ENCODE results near the gene SPIN1.

Gene SPIN1

DNA sequence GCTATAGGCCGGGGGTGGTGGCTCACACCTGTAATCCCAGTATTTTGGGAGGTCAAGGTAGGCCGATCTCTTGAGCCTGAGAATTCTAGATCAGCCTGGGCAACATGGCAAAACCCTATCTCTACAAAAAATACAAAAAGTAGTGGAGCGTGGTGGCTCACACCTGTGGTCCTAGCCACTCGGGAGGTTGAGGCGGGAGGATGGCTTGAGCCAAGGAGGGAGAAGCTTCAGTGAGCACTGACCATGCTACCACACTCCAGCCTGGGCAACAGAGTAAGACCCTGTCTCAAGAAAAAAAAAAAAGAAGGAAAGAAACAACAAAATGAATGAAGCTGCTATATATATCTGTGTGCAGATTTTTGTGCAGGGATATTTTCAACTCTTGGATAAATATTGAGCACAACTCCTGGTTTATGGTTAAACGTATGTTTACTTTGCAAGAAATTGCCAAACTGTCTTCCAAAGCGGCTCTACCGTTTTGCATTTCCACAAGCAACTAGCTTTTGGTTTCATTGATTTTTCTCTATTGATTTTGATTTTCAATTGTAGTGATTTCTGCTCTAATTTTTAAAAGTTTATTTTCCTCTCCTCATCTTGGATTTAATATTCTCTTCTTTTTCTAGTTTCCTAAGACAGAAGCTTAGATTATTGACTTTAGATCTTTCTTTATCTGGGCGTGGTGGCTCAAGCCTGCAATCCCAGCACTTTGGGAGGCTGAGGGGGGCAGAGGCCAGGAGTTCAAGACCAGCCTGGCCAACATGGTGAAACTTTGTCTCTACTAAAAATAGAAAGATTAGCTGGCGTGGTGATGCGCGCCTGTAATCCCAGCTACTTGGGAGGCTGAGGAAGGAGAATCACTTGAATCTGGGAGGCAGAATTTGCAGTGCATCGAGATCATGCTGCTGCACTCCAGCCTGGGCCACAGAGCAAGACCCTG is 49.2 kb downstream of the SPIN1 start:
- no peak for DNase-seq

- DNase-seq = no peak
These were observed 50.6 kb downstream of the SPIN1 start for GRCh38 chr9:88438811-88439210.

DNA sequence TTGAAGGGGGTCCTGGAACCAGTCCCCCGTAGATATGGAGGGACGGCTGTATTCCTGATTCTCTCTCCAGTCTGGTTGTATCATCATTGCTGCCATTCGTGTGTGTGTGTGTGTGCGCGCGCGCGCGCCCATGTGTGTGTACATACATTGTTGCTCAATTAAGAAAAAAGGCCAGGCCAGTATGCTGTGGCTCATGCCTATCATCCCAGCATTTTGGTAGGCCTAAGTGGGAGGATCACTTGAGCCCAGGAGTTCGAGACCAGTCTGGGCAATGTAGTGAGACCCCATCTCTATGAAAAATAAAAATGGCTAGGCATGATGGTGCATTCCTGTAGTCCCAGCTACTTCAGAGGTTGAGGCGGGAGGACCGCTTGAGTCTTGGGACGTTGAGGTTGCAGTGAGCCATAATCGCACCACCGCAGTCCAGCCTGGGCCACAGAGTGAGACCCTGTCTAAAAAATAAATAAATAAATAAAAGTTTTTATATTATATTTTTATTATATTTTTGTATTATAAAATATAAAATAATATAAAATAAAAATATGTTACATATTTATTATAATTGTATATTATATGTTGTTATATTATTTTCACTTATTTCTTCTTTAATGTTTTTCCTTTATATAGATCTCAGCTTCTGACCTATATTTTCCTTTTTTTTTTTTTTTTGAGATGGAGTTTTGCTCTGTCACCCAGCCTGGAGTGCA is 53.2 kb downstream of the SPIN1 start:
- no peak for DNase-seq

DNA sequence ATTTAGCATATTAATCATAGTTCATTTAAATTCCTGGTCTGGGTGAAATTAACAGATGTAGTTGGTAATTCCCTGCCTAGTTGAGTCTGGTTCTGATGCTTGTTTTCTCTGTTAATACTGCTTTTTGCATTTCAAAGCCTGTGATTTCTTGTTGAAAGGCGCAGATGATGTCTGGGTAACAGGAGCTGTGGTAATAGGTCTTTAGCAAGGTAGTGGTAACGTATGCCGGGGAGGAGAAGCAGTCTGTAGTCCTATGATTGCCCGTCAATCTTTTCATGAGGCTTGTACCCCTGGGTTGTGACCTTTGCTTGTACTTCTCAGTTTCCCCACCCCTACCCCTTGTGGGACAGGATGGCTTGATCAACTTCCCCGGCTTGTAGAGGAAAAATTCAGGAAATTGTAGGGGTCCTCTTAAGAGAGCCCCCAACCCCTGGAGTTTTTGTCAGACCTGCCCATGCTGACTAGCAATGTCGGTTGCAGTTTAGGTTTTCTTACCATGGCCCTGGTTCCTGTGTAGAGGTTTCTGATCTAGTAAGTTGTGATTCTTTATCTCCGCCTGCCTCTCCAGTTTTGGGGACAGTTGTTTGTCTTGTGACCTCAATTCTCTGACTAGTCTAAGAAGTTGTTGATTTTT is 55.4 kb downstream of the SPIN1 start:
- no peak for DNase-seq

DNA sequence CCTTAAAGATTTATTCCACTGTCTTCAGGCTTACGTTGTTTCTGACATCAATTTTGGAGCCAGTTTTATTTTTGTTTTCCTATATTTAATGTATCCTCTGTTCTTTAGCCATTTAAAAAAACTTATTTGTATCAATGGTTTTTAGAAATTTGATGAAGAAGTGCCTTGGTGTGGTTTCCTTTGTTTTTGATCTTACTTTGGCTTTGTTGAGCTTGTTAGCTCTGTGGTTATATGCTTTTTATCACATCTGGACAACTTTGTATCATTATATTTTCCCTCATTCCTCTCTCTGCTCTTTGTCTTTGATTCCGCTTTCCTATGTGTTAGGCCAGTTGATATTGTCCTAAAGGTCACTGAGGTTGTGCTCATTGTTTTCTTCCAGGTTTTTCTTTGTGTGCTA is 58.5 kb downstream of the SPIN1 start:
- no peak for DNase-seq

DNA sequence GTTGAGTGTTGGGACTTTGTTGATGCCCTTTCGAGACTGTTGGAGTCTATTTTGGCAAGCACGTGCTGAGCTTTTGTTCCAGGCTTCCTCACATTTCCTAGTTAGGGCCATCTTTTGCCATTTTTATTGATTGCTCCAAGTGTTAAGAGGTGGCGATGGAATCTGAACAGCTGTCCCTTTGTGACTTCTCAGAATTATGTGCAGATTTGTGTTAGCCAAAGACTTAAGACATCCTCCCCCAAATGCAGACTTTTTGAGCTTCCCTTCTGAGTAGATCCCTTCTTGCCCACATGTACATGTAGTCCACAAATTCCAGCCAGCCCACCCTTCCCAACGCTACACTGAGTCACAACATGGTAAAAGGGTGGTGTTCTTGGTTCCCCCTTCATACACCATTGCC is 59.2 kb downstream of the SPIN1 start:
- no peak for DNase-seq

DNA sequence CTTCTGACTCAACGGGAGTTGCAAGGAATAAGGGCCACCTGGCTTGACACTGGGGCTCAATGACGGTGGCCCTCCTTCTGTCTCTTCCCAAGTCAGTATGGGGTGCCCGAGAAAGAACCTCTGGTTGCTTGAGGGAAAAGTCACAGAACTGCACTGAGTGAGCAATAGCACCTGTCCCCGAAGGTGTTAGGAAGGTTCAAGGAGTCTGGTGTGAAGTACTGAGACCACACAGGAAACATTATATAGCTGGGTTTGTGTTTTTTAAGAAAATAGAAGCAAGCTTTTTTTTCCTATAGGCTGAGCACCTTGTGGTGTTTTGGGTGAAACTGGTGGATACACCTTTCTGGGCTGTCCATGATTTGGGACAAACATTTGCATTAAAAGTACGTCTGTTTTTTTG is 62.9 kb downstream of the SPIN1 start:
- DNase-seq = no peak

GRCh38 chr9:88458716-88459465 is 70.6 kb downstream of the SPIN1 start:
- DNase-seq = no peak

- no peak for DNase-seq
These were observed 72.5 kb downstream of the SPIN1 start for GRCh38 chr9:88460587-88461332.

DNA sequence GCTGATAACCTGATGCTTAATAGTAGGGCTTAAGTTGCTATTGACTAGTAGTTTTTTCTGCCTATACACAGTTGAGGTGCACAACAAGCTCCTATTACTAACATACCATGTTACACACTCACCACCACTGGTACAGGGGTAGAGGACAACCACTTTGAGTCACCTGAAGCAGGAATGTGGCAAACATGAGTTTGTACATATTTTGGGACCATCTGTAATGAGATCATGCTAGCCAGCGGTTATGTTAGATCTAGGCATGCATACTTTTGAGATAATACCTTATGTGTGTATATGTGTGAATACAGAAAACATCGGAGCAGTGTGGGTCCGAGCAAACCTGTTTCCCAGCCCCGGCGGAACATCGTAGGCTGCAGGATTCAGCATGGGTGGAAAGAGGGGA is 73.9 kb downstream of the SPIN1 start:
- DNase-seq = no peak

- DNase-seq = no peak
These were observed 76.6 kb downstream of the SPIN1 start for GRCh38 chr9:88464851-88465250.

- DNase-seq = no peak
These were observed 80.0 kb downstream of the SPIN1 start for GRCh38 chr9:88468226-88468625.

DNA sequence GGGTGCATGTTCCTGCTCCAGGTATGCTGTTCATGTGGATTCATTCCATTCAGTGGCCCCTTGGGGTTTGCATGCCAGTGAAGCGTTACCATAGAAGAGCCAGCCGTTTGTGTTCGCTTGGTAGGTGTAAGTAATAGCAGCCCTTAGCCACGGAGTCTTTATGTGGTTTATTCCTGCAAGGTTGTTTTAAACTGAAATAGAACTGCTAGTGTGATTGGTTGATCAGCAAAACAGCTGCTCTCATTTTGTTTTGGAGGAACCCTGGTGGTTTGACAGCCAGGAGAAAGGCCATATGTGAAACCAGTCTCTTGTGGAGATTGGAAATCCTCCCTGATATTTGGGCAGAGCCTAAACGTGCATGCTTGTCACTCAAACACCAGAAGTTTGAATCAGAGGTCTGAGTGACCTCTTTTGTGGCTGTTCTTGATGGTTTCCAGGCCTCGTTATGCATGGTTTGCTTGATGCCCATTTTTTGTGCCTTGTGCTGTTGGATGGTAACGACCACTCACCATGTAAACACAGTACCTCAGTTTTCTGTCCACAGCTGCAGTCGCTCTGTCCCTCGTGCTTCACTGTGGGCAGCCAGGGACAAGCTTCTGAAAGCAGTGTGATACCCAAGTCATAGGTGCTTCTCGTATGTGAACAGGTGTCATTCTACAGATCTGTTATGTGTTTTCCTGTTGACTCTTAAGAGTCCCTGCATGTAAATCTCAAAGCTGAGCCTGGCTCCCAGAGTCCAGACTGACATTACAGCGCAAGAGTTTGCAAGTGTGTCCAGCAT is 88.4 kb downstream of the SPIN1 start:
- DNase-seq = no peak

GRCh38 chr9:88477300-88477751 is 89.1 kb downstream of the SPIN1 start:
- DNase-seq = no peak

GRCh38 chr9:88478246-88478645 is 90.0 kb downstream of the SPIN1 start:
- no peak for DNase-seq

DNA sequence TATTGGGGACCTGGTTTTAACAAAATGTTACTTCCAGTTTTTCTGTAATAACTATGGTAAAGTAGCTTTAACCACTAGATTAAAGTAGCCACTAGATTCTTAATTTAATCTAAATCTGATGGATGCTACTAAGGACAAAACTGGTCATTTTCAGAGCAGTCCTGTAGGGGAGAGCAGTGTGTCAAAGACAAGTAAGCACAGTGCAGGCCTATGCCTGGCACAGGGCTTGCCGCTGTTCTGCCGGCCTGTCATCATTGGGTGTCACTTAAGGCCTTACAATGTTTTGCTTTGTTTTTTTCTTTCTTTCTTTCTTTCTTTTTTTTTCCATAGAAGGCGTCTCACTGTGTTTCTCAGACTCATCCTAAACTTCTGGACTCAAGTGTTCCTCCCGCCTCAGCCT is 93.7 kb downstream of the SPIN1 start:
- DNase-seq = no peak

DNA sequence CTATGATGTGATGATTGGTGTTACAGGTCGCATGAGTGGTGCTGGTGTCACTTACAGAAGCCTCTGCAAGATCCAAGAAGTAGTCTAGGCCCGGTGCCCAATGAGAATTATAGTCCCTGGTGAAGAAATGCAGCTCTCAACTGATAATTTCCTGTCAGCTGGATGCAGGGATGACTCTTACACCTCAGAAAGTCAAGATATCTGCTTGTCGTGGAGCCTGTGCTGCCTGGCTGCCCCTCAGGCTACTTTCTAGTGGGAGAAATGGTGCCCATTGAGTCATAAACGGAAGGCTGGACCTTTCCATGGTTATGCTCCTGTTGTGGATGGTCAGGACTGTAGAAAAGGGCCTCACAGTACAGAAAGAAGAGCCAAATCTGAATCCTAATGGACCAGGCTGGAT is 99.9 kb downstream of the SPIN1 start:
- no peak for DNase-seq

DNA sequence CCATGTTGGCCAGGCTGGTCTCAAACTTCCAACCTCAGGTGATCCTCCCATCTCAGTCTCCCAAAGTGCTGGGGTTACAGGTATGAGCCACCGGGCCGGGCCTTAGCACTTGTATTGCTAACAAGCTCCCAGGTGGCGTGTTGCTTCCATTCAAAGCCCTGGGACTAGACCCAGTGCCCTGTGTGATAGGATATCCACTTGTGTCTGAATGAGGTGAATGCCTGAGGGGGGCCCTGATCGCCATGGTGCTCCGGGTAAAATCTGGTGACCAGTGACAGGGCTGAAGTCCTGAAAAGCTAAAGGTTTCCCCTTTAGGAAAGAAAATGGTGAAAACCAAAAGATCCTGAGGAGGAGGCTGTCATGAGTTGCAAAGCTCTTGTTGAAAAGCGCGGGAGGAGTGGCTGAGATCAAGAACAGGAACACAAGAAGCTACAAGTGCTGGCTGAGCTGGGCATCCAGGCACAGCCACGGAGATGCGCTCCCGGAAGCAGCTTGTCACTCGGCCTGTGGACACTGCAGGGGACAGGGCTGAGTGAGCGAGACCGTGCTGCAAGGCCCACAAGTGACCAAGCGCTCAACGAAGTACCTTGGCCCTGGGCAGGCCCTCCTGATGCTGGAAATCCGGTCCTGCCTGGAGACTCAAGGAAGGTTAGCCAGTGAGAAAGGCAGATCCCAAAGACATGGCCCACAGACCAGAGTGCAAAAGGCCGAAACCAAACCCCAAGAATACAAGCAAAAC is 106.9 kb downstream of the SPIN1 start:
- no peak for DNase-seq

GRCh38 chr9:88497224-88497623 is 109.0 kb downstream of the SPIN1 start:
- no peak for DNase-seq

DNA sequence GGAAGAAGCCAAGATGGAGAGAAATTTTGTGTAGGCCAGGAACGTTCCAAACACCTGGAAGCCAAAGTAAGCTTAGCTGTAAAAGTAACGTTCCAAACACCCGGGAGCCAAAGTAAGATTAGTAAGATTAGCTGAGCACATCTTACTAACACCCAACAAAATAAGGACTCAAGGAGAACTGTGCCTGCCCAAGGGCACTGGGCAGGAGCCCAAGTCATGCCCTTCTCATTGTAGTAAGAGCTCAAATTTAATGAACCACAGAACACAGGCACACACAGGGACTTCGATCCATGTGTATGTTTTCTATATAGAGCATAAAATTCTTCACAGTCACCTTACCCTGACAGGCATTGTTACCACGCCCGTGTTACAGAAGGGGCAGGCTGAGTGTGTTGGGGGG is 110.6 kb downstream of the SPIN1 start:
- no peak for DNase-seq

GRCh38 chr9:88501086-88501485 is 112.8 kb downstream of the SPIN1 start:
- no peak for DNase-seq
